TTC549 (cell line): ENCODE results near the gene ZNF792.
"Not testable (repeated sequence)": the region's sequence is repeated elsewhere in the genome, so short reads cannot be mapped to it uniquely, and the experiment has no call there.

Experiments used
- FAIRE-seq: peaks from 2 replicates; lab custom pipeline; 2012; peaks lifted over from hg19 to GRCh38; lab: Jason Lieb, UNC

Gene ZNF792

DNA sequence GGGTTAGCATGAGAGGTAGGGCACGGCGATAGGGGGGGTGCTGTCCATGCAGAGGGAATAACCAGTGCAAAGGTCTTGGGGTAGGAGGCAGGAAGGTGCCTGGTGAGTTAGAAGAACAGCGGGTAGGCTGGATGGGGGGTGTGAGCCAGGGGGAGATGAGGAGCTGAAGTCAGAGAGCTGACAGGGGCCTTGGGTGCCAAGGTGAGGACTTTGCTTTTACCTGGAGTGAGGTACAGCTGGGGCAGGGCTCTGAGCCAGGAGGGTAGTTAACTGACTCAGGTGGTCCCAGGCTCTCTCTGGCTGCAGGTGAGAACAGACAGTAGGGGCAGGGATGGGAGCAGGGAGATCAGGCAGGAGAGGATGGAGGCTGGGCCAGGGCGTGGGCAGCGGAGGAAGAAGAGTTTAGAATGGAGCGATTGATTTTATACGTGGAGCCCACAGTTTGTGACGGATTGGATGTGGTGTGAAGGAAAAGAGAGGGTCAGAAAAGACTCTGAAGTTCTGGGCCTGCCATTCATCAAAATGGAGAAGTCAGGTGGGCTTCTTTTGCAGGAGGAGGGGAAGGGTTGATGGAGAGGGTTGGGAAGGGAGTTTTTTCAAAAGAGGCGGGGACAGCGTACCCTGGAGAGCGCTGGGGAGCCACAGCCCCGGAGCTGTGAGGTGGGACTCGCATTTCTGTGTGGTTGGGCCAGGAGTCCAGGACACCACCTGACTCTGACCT, 34.9 kb upstream of the ZNF792 start:
- no peak for FAIRE-seq

DNA sequence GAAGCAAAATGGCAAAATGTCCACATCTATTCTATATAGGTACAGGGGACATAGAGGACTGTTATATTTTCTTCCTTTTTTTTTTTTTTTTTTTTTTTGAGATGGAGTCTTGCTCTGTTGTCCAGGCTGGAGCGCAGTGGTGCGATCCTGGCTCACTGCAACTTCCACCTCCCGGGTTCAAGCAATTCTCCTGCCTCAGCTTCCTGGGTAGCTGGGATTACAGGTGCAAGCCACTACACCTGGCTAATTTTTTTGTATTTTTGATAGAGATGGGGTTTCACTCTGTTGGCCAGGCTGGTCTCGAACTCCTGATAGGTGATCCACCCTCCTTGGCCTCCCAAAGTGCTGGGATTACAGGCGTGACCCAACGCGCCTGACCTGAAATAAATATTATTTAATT, 34.2 kb upstream of the ZNF792 start:
- not testable (repeated sequence) for FAIRE-seq

DNA sequence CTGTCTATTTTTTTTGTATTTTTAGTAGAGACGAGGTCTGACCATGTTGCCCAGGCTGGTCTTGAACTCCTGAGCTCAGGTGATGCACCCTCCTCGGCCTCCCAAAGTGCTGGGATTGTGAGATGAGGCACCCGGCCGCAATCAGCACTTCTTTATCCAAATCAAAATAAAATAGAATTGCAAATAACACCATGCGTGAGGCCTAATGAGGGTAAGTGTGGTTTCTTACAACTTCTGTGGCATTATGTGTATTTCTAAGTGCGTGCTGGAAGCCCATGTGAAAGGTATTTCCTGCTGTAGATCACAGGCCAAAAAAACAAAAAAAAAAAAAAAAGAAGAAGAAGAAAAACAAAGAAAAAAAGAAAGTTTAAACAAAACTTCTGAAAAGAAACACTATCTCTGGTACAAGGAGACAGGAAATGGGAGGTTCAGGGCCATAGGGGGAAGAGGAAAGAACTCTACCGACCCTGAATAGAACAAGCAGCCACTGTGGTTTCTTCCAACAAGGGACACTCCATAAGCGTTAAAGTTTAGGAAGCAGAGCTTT, 33.1 kb upstream of the ZNF792 start:
- no peak for FAIRE-seq

DNA sequence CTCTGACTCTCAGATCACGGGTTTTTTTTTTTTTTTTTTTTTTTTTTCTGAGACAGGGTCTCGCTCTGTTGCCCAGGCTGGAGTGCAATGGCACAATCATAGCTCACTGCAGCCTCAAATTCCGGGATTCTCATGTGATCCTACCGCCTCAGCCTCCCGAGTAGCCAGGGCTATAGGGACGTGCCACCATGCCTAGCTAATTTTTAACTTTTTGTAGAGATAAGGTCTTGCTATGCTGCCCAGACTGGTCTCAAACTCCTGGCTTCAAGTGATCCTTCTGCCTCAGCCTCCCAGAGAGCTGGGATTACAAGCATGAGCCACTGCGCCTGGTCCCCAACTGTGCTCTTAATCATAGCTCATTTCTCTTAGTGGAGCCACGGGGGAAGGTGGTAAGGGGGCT, 31.5 kb upstream of the ZNF792 start:
- FAIRE-seq = no peak

DNA sequence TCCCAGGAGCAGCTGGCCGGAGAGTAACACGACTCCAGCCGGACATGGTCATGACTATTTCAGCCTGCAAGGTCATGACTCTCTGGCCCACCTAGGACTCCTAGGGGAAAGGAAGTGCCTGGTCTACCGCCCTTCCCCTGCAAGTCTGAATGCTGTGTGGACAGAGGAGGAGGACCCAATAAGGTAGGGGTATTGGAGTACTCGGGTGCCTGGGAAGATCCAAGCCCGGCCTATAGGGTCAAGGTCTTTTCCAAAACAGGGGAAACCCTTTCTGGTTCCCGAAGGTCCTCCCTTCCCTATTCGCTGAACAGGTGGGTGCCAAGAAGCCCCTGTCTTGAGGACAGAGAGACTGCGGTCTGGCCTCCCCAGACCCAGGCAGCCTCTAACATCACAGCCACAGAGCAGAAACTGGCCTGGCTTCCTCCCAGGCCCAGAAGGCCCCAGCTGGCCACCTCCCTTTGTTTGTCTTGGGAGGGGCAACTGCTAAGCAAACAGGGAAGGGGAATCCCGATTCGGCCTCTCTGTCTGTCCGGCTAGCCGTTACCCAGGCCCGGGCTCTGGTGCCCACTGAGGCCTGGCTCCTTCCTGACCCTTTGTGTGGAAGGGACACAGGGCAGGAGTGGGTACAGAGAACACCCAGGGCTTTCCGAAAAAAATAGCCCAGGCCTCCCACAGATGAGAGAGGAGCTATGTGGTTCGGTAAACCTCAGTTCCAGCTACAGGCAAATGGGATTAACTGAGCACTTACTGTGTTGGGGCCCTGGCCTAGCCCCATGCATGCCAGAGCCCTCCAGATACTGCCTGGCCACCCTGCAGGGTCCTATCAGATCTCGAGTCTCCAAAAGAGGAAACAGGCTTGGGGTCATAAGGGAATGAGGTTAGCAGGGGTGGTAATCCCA, 30.9 kb upstream of the ZNF792 start:
- FAIRE-seq = no peak

DNA sequence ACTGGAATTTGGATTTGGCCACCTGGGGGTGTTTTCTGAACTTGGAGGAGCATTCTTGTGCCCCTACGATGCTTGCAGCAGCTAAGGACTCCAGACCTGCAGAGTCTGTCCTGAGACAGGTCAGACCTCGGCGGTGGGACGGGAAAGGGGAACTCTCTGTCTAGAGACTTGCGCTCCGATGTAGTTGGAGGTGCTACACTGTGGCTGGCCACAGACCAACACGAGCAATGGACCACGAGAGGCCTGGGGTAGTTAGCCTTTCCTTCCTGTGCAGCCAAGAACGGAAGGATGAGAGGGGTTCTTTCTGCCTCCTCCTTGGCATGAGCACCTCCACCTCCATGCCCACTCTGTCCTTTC, 30.2 kb upstream of the ZNF792 start:
- FAIRE-seq = no peak

DNA sequence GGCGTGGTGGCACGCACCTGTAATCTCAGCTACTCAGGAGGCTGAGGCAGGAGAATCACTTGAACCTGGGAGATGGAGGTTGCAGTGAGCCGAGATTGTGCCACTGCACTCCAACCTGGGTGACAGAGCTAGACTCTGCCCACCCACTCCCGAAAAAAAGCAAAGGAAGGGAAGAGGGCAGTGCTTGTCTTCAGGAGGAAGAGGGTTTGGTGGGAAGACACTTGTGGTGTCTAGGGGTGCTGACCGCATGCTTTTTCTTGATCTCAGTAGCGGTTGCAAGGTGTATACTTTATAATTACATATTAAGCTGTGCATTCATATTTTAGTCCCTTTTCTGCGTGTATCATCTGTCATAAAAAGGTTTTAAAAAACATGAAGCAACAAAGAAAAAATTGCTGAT, 28.6 kb upstream of the ZNF792 start:
- not testable (repeated sequence) for FAIRE-seq

DNA sequence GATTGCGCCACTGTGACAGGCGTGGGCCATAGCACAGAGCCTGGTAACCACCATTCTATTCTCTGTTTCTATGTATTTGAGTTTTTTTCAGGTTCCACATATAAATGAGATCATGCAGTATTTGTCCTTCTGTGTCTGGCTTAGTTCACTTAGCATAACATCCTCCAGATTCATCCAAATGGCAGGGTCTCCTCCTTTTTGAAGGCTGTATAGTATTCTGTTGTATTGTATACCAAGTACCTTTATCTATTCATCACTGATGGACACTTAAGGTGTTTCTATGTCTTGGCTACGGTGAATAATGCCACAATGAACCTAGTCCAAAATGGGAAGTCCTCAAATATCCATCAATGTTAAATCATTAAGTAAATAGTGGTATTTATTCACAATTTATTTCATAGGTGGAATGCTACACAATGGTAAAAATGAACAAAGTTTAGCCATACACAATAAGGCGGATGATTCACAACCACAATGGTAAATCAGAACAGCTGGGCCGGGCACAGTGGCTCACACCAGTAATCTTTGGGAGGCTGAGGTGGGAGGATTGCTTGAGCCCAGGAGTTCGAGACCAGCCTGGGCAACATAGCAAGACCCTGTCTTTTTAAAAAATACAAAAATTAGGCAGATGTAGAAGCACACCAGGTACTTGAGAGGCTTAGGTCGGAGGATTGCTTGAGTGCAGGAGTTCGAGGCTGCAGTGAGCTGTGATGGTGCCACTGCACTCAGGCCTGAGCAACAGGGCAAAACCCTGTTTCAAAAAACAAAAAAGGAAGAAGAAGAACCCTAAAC, 27.7 kb upstream of the ZNF792 start:
- no peak for FAIRE-seq

DNA sequence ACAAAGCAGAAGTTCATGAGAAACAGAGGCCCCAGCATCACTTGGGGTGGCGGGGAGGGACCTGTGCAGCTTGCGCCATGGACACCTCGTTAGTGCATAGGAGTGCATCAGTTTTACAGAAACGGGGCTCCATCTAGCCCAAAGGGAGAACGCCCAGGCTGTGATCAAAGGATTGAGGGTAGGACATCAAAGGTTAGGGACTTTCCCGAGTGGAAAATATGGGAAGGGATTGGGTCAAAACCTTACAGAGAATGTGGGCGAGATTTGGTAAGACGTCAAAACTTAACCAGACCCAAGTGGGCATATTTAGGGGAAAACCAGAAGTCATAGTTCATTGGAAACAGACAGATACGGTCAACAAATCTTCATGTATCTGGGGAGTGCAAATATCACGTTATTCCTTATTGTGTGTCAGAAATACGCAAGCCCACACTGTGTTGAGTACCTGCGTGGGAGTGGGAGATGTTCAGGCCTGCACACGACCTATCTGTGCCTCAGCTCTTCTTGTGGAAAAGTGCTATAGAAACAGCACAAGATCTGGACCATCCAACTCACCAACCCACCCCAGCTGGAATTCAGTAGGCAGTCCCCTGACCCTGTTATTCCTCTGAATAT, 26.7 kb upstream of the ZNF792 start:
- FAIRE-seq = no peak

DNA sequence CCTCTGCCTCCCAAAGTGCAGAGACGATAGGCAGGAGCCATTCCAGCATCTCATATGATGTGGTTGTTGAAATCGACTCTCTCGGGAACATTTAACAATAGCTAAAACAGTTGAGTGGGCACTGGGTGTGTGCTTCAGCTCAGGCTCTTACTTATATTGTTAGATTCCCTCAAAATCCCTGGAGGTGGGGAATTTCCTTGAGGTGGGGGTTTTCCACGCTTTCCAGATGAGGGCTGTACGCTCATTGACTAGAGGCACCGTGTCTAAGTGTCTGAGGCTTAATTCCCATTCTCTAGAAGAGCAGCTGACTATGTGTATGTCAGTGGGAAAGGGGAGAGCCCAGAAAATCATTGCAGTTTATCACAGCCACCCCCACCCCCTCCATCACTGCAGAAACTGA, 25.3 kb upstream of the ZNF792 start:
- no peak for FAIRE-seq

DNA sequence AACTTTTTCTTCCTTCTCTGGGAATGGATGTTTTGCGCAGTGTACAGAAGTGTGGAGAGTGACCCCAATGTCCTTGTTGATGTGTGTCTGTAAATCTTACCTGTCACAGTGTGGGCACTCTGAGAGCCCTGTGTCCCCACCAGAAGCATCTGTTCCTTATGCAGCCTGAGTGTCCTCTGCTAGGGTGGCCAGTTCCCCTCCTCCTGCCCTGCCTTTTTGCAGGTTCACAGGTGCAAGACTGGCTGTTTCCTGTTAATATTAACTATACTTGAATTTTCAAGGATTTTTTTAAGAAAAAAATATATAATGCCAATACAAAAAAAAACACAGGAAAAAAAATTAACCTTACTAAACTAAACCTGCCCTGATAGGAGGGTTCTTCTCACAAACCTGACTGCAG, 24.1 kb upstream of the ZNF792 start:
- no peak for FAIRE-seq

DNA sequence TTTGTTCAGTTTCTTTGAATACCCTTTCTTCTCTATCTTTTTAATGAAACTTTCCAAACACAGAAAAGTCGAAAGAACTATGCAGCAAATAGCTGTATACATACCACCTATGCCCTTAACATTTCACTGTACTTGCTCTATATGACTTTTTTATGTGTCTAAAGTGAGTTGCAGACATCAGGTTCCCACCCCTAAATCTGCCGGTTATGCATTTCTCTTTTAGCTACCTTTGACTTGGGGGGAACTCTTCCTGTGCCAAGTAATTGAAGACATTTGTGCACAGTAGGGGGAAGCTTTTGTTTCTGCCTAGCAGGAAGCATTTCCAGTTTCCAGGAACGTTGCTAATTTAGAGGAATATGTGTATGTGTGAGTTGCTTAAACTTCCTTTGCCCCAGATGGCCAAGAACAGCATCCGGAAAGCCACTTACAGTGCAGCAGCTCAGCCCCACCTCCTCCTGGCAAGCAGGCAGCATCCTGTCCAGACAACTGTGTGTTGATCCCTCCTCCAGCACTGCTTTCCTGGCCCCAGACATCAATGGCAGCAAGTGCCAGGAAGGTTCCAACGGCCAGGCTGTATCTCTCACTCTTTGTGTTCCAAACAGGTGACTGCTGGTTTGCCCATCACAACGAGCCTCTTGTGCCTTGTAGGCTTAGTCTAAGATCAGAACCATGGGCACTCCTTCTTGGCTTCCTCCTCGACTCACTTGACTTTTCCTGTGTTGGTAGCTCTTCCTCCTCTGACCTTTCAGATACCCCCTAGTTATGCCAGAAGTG, 21.4 kb upstream of the ZNF792 start:
- no peak for FAIRE-seq

DNA sequence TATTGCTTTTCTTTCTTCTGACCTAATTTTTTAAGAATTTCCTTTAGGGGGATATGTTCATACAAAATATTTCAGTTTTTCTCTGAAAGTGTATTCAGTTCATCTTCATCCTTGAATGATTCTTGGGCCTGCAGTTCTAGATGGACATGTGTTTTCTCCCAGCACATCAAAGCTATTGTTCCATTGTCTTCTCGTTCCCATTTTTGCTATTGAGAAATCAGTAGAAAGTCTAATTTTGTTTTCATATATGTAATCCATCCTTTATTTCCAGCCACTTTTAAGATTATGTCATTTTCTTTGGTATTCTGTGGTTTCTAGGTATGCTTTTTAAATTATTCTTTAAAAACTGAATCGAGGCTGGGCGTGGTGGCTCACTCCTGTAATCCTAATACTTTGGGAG, 20.3 kb upstream of the ZNF792 start:
- no peak for FAIRE-seq

DNA sequence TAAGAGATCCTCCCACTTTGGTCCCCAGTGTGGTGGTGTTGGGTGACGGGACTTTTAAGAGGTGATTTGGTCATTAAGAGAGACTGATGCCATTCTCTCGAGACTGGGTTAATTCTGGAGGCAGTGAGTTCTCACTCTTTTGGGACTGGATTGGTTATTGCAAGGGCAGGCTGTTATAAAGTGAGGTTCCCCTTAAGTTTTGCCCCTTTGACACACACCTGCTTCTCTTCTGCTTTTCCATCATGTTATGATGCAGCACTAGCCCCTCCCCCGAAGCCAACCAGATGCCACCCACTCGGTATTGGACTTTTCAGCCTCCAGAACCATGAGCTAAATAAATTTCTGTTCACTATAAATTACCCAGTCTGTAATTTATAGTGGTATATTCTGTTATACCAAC, 19.8 kb upstream of the ZNF792 start:
- no peak for FAIRE-seq

DNA sequence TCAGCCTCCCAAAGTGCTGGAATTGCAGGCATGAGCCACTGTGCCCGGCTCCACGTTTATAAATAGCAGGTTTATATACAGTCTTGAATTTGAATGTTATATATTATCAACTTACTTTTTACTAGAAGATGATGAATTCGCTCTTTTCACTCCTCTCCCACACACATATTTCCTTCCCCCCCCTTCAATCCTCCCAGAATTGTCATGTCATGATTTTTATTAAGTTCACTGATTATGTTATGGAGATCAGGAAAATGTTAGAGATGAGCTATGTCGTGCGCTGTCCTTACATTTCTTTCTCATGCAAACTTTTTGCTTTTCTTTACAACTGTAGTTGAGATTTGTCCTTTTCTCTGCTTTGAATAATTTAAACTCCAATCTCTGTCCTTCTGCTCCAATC, 18.2 kb upstream of the ZNF792 start:
- no peak for FAIRE-seq

DNA sequence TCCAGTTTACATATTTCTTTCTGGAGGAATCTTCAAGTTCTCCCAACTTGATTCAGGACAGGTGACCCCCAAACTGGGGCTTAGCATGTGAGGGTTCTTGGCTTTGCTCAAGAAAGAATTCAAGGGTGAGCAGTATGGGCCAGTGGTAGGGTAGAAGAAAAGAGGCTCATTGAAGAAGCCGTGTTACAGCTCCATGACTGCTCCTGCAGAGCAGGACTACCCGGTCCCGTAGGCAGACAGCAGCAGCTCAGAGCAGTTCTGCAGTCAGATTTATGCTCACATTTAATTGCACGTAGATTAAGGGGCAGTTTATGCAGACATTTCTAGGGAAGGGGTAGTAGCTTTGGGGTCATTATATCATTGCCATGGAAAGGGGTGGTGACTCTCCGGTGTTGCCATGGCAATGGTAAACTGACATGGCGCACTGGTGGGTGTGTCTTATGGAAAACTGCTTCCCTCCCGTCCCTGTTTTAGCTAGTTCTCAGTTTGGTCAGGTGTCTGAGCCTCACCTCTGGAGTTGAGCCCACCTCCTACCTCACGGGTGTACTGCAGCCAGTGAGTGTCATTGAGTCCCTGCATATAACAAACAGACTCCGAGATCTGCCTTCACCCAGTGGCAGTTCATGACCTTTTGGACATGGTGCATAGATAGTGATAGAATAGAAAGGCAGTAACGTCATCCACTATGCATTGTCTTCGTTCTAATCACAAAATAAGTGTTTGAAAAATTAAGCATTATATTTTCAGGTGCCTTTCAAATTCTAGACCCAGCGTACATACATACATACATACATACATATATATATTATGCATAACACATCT, 16.0 kb upstream of the ZNF792 start:
- FAIRE-seq = no peak

DNA sequence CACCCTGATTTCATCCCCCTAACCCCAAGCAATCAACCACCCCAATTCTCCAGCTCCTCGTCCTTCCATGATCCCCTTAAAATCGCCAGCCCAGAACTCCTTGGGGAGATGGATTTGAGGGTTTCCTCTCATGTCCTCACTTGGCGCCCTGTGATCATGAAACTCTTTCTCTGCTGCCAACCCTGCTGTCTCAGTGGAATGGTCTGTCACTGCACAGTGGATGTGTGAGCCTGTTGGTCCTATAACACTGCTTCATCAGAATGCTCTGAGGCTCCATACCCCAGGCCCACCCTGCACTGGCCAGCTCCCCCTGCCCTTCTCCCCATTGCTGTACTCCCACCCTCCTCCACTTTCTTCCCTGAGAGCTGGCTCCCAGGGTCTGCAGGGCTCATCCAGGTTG, 12.6 kb upstream of the ZNF792 start:
- no peak for FAIRE-seq

DNA sequence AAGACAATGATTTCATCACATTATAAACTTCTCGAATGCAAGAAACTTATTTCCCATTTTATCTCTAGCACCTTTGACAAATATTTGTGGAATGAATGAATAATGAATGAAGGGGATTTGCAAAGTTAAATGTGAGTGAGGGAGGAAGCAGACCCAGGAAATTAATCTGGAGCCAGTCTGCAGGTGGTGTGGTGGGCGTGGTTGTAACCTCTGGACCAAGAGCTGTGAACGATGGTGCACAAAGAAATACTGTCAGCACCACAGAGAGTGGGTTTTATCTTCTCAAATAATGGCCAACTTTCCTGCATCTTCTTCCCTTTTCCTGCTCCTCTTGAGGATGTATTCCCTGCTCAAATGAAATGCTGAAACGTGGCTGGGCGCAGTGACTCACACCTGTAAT, 11.0 kb upstream of the ZNF792 start:
- FAIRE-seq = no peak

DNA sequence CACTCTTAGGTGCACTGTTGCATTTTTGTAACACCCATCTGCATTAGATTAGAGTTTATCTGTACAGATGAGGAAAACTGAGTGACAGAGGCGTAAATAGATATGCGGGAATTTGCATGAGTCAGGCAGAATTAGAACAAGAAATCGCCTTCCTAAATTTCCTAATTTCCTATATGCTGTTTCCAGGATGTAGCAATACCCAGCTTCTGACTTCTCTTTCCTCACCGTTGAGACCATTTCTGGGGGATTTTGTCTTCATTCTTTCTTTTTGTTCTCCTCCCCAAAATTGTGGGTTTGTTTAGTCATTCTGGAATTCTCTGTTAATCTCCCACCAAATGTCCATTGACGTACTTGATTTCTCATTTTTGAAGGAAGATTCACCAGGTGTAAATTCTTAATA, 10.6 kb upstream of the ZNF792 start:
- no peak for FAIRE-seq

DNA sequence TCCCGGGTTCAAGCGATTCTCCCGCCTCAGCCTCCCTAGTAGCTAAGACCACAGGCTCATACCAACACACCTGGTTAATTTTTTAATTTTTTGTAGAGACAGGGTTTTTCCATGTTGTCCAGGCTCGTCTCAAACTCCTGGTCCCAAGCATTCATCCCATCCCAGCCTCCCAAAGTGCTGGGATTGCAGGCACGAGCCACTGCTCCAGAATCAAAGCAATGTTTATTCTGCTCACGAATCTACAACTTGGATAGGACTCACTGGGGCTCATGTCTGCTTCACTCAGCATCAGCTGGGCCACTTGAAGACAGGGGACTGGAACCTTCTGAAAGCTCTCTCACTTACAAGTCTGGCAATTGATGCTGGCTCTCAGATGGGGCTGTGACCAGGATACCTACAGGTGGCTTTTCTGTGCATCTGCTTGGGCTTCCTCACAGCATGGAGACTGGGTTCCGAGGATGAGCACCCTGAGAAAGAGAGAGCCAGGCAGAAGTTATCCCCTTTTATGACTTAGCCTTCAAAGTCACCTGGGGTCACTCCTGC, 8.2 kb upstream of the ZNF792 start:
- FAIRE-seq = no peak
